IPS-18c (cell line): ENCODE measurements around the gene DMAC2L.
"Not testable (repeated sequence)": the region's sequence is repeated elsewhere in the genome, so short reads cannot be mapped to it uniquely, and the experiment has no call there.

Experiments
- H3K4me3 ChIP-seq: 2 replicates; pipeline ENCODE4 v1.7.0; 2013; ENCODE audit warnings: low read depth, mild to moderate bottlenecking, low read length, moderate library complexity; ENCODE audit not compliant: insufficient read depth
- H3K9me3 ChIP-seq: one replicate; pipeline ENCODE4 v1.6.1; 2013; ENCODE audit warnings: mild to moderate bottlenecking, low read length, moderate library complexity; ENCODE audit not compliant: control insufficient read depth, insufficient read depth

Gene DMAC2L

DNA sequence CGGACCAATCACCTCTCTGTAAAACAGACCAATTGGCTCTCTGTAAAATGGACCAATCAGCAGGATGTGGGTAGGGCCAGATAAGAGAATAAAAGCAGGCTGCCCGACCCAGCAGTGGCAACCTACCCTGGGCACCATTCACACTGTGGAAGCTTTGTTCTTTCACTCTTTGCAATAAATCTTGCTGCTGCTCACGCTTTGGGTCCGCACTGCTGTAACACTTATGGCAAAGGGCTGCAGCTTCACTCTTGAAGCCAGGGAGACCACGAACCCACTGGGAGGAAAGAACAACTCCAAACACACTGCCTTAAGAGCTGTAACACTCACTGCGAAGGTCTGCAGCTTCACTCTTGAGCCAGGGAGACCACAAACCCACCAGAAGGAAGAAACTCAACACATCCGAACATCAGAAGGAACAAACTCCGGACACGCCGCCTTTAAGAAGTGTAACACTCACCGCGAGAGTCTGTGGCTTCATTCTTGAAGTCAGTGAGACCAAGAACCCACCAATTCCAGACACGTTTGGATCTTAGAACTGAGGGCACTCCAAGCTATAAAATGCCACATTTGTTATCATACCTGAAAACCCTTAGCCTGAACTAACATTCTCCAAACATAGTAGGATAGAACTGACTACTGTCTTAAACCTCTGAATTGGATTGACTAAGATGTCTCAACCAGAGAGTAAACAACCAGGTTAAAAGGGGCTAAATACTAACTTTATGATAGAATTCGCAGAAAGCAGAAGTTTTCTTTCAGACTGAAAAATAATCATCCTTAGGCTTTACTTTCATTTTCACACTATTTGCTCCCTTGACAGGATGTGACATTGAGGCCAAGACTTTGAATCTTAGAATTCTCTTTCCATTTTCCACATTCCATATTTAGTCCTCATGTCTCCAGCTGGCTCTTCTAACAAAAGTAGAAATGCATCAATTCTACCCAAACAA is 50.9 kb downstream of the DMAC2L start:
- H3K4me3 ChIP-seq = no peak overlapping the region
- H3K9me3 ChIP-seq = no peaks in the 10 kb centered on the region

DNA sequence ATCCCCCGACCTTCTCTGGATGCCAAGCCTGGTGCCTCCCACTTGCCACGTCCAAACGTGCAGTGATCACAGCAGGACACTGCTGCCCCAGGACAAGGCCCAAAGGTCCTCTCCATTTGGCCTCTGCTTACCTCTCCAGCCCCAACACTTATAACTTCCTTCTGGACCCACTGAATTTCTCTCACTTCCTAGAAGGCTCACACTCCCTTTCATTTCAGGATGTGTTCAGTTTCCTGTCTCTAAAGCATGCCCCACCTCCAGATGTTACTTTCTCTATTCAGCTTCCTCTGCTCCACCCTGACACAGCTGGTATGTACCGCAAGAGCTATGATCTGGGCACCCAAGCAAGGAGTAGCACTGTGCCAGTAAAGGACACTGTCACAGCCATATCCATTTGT is 51.6 kb downstream of the DMAC2L start:
- Histone ChIP-seq H3K9me3 (no peaks in the 10 kb centered on the region), H3K4me3 (no peak overlapping the region)

DNA sequence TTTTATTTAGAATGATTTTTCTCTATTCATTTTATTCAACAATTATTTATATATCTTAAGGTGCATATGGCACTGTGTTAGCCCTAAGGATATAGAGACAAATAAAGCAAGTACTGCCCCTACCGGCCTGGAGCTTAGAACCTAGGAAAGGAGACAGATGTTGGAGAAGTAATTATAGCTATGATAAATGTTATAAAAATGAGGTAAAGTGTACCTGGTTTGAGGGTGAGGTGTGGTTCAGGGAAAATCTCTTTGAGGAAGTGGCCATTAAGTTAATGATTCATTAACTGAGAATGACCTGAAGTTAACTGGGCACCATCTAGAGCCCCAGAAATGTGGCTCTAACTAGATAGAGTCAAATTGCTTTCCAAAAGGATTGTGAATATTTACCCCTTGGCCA is 52.7 kb downstream of the DMAC2L start:
- H3K9me3 ChIP-seq = no peaks in the 10 kb centered on the region
- no peak overlapping the region for H3K4me3 ChIP-seq

- not testable (repeated sequence) for H3K9me3 ChIP-seq, H3K4me3 ChIP-seq
These were observed 53.4 kb downstream of the DMAC2L start for GRCh38 chr14:50365572-50365971.

GRCh38 chr14:50366115-50366514 is 54.0 kb downstream of the DMAC2L start:
- Histone ChIP-seq H3K9me3 (no peaks in the 10 kb centered on the region), H3K4me3 (no peak overlapping the region)

DNA sequence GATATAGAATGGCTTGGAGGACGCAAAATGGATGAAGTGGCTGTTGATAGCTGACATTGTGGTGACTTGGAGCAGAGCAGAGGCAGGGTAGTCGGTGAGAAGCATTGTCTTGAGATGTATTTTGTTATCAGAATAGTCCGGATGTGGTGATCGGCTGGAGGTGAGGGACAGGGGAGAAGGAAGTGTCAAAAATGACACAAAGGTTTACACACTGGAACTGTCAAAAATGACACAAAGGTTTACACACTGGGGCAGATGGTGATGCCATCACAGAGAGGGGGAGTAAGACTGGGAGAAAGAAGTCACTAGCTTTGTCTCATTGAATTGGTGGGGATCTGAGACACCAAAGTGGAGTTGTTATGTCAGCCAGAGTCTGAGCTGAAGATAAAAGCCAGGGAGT is 54.5 kb downstream of the DMAC2L start:
- H3K4me3 ChIP-seq = no peak overlapping the region
- no peaks in the 10 kb centered on the region for H3K9me3 ChIP-seq

DNA sequence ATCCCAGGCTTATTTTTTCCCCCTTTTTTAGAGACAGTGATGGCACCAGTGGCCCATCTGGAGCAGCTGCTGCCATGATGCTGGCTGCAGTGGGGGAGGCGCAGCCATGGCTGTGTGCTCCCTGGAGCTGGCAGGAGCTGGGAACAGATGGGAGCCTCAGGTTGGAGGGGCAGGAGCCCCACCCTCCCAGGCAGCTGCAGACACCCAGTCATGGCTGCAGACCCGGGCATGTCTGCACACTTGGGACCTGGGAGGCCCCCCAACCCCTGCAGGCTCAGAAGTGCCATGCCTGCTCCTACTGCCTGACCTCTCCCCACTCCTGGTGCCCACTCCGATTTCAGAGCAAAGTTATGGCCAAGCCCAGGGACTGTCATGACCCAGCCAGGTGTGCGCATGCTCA is 59.4 kb downstream of the DMAC2L start:
- Histone ChIP-seq H3K4me3 (no peak overlapping the region), H3K9me3 (no peaks in the 10 kb centered on the region)

- Histone ChIP-seq H3K4me3 (no peak overlapping the region), H3K9me3 (no peaks in the 10 kb centered on the region)
These were observed 61.8 kb downstream of the DMAC2L start for GRCh38 chr14:50373959-50374358.

DNA sequence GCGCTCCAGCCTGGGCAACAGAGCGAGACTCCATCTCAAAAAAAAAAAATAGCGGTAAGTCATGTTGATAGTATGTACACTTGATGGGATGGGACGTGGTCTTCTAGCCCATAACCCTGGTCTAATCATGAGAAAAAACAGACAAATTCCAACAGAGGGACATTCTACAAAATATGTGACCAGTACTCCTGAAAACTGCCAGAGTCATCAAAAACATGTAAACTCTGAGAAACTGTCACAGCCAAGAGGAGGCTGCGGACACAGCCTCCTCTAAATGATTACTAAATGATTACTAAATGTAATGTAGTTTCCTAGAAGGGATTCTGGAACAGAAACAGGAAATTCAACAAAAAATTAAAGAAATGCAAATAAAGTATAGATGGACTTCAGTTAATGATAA is 63.6 kb downstream of the DMAC2L start:
- H3K4me3 ChIP-seq = no peak overlapping the region
- no peaks in the 10 kb centered on the region for H3K9me3 ChIP-seq
